WTC11 (cell line): ENCODE measurements around the gene FAM240A. TPM values are rescaled to one million over a fixed set of nuclear protein-coding genes. Genes with fewer than 3 reads are reported as not detected.
A peak's percentile ranks its signal among the peaks of the same experiment; 100 is the strongest.

Source experiments
- ATAC-seq: fragments of 200-7000 bp; cut with Tn5 transposase; 2 replicates; pipeline ENCODE4 v1.10.0; 2021; ENCODE audit warnings: mild to moderate bottlenecking, moderate library complexity
- CTCF ChIA-PET: fragments of 300-600 bp; sonication (Branson Sonifier 250); formaldehyde crosslinking; loops from one replicate; lab custom pipeline; 2021; ENCODE audit warnings: antibody characterized with exemption; lab: Charles Lee
- POLR2A ChIA-PET: fragments of 350-600 bp; sonication (Branson Sonifier 250); formaldehyde crosslinking; loops from one replicate; lab custom pipeline; 2021; ENCODE audit warnings: antibody characterized with exemption; lab: Charles Lee
- DNase-seq: peaks from one replicate; pipeline ENCODE4 v3.0.0; 2021; ENCODE audit warnings: low spot score
- H3K27ac Mint-ChIP-seq: 2 replicates; pipeline ENCODE4 v1.8.0; 2021; ENCODE audit warnings: mixed read lengths
- H3K27me3 Mint-ChIP-seq: 2 replicates; pipeline ENCODE4 v1.8.0; 2021; ENCODE audit warnings: low read depth, mild to moderate bottlenecking, moderate library complexity, mixed read lengths
- H3K36me3 Mint-ChIP-seq: 2 replicates; pipeline ENCODE4 v1.8.0; 2021; ENCODE audit warnings: mixed read lengths
- H3K4me1 Mint-ChIP-seq: 2 replicates; pipeline ENCODE4 v1.8.0; 2022; ENCODE audit warnings: mixed read lengths
- H3K4me3 Mint-ChIP-seq: 2 replicates; pipeline ENCODE4 v1.8.0; 2021; ENCODE audit warnings: mild to moderate bottlenecking, moderate library complexity, mixed read lengths
- H3K9me3 Mint-ChIP-seq: 2 replicates; pipeline ENCODE4 v1.8.0; 2021; ENCODE audit warnings: mixed read lengths
- AR ChIP-seq: fragments of 250-450 bp; sonication (Bioruptor Pico); IDR thresholded peaks from 2 replicates; pipeline ENCODE4 v1.9.0; 2021; ENCODE audit warnings: mild to moderate bottlenecking
- ATF6 ChIP-seq: sonication (generic); formaldehyde crosslinking; IDR thresholded peaks from 2 replicates; pipeline ENCODE4 v1.8.1; 2023; ENCODE audit warnings: mild to moderate bottlenecking, missing genetic modification reagents
- CDX4 ChIP-seq: fragments of 250-450 bp; sonication (Bioruptor Pico); IDR thresholded peaks from 2 replicates; pipeline ENCODE4 v1.9.0; 2021; ENCODE audit warnings: moderate library complexity, mild to moderate bottlenecking, inconsistent platforms, borderline replicate concordance
- ETV6 ChIP-seq: sonication (generic); formaldehyde crosslinking; IDR thresholded peaks from 2 replicates; pipeline ENCODE4 v1.8.1; 2022; ENCODE audit warnings: mild to moderate bottlenecking, missing genetic modification reagents
- FOXP4 ChIP-seq: sonication (generic); formaldehyde crosslinking; IDR thresholded peaks from 2 replicates; pipeline ENCODE4 v1.8.0; 2022; ENCODE audit warnings: mild to moderate bottlenecking, missing genetic modification reagents
- KAT7 ChIP-seq: sonication (generic); formaldehyde crosslinking; IDR thresholded peaks from 2 replicates; pipeline ENCODE4 v1.8.1; 2023; ENCODE audit warnings: missing genetic modification reagents, mild to moderate bottlenecking, borderline replicate concordance
- MXD4 ChIP-seq: fragments of 250-450 bp; sonication (Bioruptor Pico); IDR thresholded peaks from 2 replicates; pipeline ENCODE4 v1.8.0; 2021; ENCODE audit warnings: mild to moderate bottlenecking, moderate library complexity, borderline replicate concordance
- NFYB ChIP-seq: sonication (generic); formaldehyde crosslinking; conservative IDR thresholded peaks from 2 replicates; pipeline ENCODE4 v1.8.0; 2022; ENCODE audit warnings: low read depth, missing genetic modification reagents
- PREB ChIP-seq: sonication (generic); formaldehyde crosslinking; IDR thresholded peaks from 2 replicates; pipeline ENCODE4 v1.8.1; 2022; ENCODE audit warnings: mild to moderate bottlenecking, missing genetic modification reagents, moderate library complexity, borderline replicate concordance
- PRRX2 ChIP-seq: fragments of 250-450 bp; sonication (Bioruptor Pico); IDR thresholded peaks from 2 replicates; pipeline ENCODE4 v1.8.0; 2021; ENCODE audit warnings: mild to moderate bottlenecking
- SMAD4 ChIP-seq: sonication (generic); formaldehyde crosslinking; IDR thresholded peaks from 2 replicates; pipeline ENCODE4 v1.8.0; 2022; ENCODE audit warnings: mild to moderate bottlenecking, missing genetic modification reagents
- SP1 ChIP-seq: sonication (generic); formaldehyde crosslinking; conservative IDR thresholded peaks from 2 replicates; pipeline ENCODE4 v1.8.1; 2022; ENCODE audit warnings: missing genetic modification reagents
- USF2 ChIP-seq: sonication (generic); formaldehyde crosslinking; IDR thresholded peaks from 2 replicates; pipeline ENCODE4 v1.8.1; 2023; ENCODE audit warnings: mild to moderate bottlenecking, missing genetic modification reagents, moderate library complexity
- ZMAT4 ChIP-seq: fragments of 250-450 bp; sonication (Bioruptor Pico); IDR thresholded peaks from 2 replicates; pipeline ENCODE4 v1.9.0; 2021; ENCODE audit warnings: mild to moderate bottlenecking
- ZNF138 ChIP-seq: sonication (generic); formaldehyde crosslinking; conservative IDR thresholded peaks from 2 replicates; pipeline ENCODE4 v1.8.1; 2022; ENCODE audit warnings: mild to moderate bottlenecking, moderate library complexity, missing genetic modification reagents
- ZNF232 ChIP-seq: sonication (generic); formaldehyde crosslinking; IDR thresholded peaks from 2 replicates; pipeline ENCODE4 v1.8.0; 2022; ENCODE audit warnings: mild to moderate bottlenecking, missing genetic modification reagents
- ZNF317 ChIP-seq: sonication (generic); formaldehyde crosslinking; IDR thresholded peaks from 2 replicates; pipeline ENCODE4 v1.8.1; 2023; ENCODE audit warnings: low read depth, mild to moderate bottlenecking, moderate library complexity, missing genetic modification reagents, borderline replicate concordance
- ZNF416 ChIP-seq: fragments of 250-450 bp; sonication (Bioruptor Pico); IDR thresholded peaks from 2 replicates; pipeline ENCODE4 v1.9.0; 2021; ENCODE audit warnings: mild to moderate bottlenecking, inconsistent platforms
- ZNF532 ChIP-seq: fragments of 250-450 bp; sonication (Bioruptor Pico); IDR thresholded peaks from 2 replicates; pipeline ENCODE4 v1.9.0; 2021; ENCODE audit warnings: mild to moderate bottlenecking, borderline replicate concordance
- total RNA-seq: library from RNA; stranded (reverse); gene quantifications from 3 replicates; pipeline ENCODE4 v1.2.3, GENCODE V29; 2021

Gene FAM240A
- total RNA-seq, 1 experiment from 2014 or later, result 0.13 TPM

- H3K4me3 Mint-ChIP-seq, result no peak overlapping the region
- peaks cover 4% of the 10 kb centered on the region for H3K9me3 Mint-ChIP-seq
- ATAC-seq, result no peak
- H3K27me3 Mint-ChIP-seq, result no peaks in the 10 kb centered on the region; the same call in 1 of the 2 replicates
- peak; percentile 5 for DNase-seq
- H3K36me3 Mint-ChIP-seq, result peaks cover 3% of the 10 kb centered on the region
- no peaks in the 10 kb centered on the region for H3K4me1 Mint-ChIP-seq
- ChIA-PET CTCF (interaction anchor here (0.7 to 1.3 kb wide), 4 partner anchors 9 to 41 kb away, joined by 3 to 7 read pairs (median 4); partner anchors contain the start of gene ALS2CL), POLR2A (no interaction called here)
- no peak overlapping the region for H3K27ac Mint-ChIP-seq
- TF ChIP-seq CDX4 (CRISPR knock-in tag) (no peak), ETV6 (CRISPR knock-in tag) (no peak), PRRX2 (CRISPR knock-in tag) (no peak), AR (no peak), ZNF232 (CRISPR knock-in tag) (no peak), FOXP4 (CRISPR knock-in tag) (no peak), KAT7 (CRISPR knock-in tag) (no peak), ZNF138 (CRISPR knock-in tag) (no peak), PREB (CRISPR knock-in tag) (no peak), ZNF532 (CRISPR knock-in tag) (no peak), ATF6 (CRISPR knock-in tag) (no peak), MXD4 (CRISPR knock-in tag) (no peak), ZNF317 (no peak), USF2 (no peak), ZMAT4 (CRISPR knock-in tag) (no peak), NFYB (CRISPR knock-in tag) (no peak), ZNF416 (no peak), SP1 (CRISPR knock-in tag) (no peak), SMAD4 (no peak)
Measured at GRCh38 chr3:46670000-46670890, 57.9 kb downstream of the FAM240A start.
